ENCODE data around the gene POF1B. TPM values are rescaled to one million over a fixed set of nuclear protein-coding genes. Genes with fewer than 3 reads are reported as not detected.

Gene POF1B
- polyA plus RNA-seq, 1 donor from 2014 or later: not detected

GRCh38 chrX:85365370-85365995 lies 14.0 kb downstream of the POF1B start:
- no peak overlapping the region for H3K4me2 ChIP-seq (ENCODE audit: low read length)
- no peaks in the 10 kb centered on the region for H3K79me2 ChIP-seq (replicated peaks; ENCODE audit: insufficient read depth, low read length)
- no peak overlapping the region for H2AFZ ChIP-seq (ENCODE audit: low read depth, low read length)
- H4K20me1 ChIP-seq (ENCODE audit: insufficient read depth): no peaks in the 10 kb centered on the region
- no peak for TF ChIP-seq RAD21 (conservative IDR thresholded peaks at IDR 0.05)
- TF ChIP-seq SMC3 (conservative IDR thresholded peaks at IDR 0.05; ENCODE audit: poor library complexity): no peak
- TF ChIP-seq MXI1 (conservative IDR thresholded peaks at IDR 0.05; ENCODE audit: poor library complexity, severe bottlenecking): no peak
- TF ChIP-seq, protein P1, sequence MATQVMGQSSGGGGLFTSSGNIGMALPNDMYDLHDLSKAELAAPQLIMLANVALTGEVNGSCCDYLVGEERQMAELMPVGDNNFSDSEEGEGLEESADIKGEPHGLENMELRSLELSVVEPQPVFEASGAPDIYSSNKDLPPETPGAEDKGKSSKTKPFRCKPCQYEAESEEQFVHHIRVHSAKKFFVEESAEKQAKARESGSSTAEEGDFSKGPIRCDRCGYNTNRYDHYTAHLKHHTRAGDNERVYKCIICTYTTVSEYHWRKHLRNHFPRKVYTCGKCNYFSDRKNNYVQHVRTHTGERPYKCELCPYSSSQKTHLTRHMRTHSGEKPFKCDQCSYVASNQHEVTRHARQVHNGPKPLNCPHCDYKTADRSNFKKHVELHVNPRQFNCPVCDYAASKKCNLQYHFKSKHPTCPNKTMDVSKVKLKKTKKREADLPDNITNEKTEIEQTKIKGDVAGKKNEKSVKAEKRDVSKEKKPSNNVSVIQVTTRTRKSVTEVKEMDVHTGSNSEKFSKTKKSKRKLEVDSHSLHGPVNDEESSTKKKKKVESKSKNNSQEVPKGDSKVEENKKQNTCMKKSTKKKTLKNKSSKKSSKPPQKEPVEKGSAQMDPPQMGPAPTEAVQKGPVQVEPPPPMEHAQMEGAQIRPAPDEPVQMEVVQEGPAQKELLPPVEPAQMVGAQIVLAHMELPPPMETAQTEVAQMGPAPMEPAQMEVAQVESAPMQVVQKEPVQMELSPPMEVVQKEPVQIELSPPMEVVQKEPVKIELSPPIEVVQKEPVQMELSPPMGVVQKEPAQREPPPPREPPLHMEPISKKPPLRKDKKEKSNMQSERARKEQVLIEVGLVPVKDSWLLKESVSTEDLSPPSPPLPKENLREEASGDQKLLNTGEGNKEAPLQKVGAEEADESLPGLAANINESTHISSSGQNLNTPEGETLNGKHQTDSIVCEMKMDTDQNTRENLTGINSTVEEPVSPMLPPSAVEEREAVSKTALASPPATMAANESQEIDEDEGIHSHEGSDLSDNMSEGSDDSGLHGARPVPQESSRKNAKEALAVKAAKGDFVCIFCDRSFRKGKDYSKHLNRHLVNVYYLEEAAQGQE (IDR thresholded peaks at IDR 0.05; ENCODE audit: borderline replicate concordance): no peak
- TF ChIP-seq EZH2 (IDR thresholded peaks at IDR 0.05; ENCODE audit: borderline replicate concordance, insufficient read depth, low read length, poor library complexity, severe bottlenecking): no peak
- TF ChIP-seq EP300 (conservative IDR thresholded peaks at IDR 0.05; ENCODE audit: poor library complexity, severe bottlenecking): no peak
- H3K9ac ChIP-seq (ENCODE audit: low read length): no peak overlapping the region
- no peaks in the 10 kb centered on the region for H3K36me3 ChIP-seq (ENCODE audit: insufficient read depth, low read length)
- no peaks in the 10 kb centered on the region for H3K9me2 ChIP-seq (ENCODE audit: insufficient read depth, low read length)
- H3K27me3 ChIP-seq (ENCODE audit: insufficient read depth, low read depth, low read length): no peaks in the 10 kb centered on the region
- no peak overlapping the region for H3K4me3 ChIP-seq (ENCODE audit: low read length)
- H3F3A ChIP-seq (ENCODE audit: insufficient read depth, low read length, poor library complexity, severe bottlenecking): no peaks in the 10 kb centered on the region
- no peaks in the 10 kb centered on the region for H3K9me3 ChIP-seq (ENCODE audit: low read length)
- H3K27ac ChIP-seq (ENCODE audit: low read length): no peak overlapping the region

DNA sequence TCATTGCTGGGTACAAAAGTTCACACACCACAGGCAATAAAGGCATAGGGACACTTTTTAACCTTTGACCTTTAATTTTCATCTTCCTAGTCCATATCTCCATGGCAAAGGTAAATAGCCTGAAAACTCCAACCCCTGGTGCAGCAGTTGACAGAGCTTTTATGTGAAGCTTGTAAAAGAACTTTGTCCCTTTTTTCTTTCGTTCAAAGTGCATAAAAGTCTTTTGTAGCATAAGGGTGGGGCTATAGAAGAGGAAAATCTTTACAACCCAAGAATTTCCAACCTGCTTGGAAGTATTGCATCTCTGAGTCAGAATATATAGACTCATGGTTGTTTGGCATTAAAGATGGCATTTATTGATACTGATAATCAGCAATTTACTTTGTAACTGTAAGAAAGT lies 20.4 kb downstream of the POF1B start:
- TF ChIP-seq TAF1 (IDR thresholded peaks at IDR 0.05; ENCODE audit: low read depth): no peak
- no peak for TF ChIP-seq EP300 (conservative IDR thresholded peaks at IDR 0.05; ENCODE audit: poor library complexity, severe bottlenecking)
- no peak for TF ChIP-seq POLR2AphosphoS5 (IDR thresholded peaks at IDR 0.05)
- TF ChIP-seq, protein P1 (IDR thresholded peaks at IDR 0.05; ENCODE audit: borderline replicate concordance): no peak
- TF ChIP-seq RAD21 (conservative IDR thresholded peaks at IDR 0.05): no peak
- no peak for TF ChIP-seq MXI1 (conservative IDR thresholded peaks at IDR 0.05; ENCODE audit: poor library complexity, severe bottlenecking)
- TF ChIP-seq EZH2 (IDR thresholded peaks at IDR 0.05; ENCODE audit: borderline replicate concordance, insufficient read depth, low read length, poor library complexity, severe bottlenecking): no peak
- TF ChIP-seq SMC3 (conservative IDR thresholded peaks at IDR 0.05; ENCODE audit: poor library complexity): no peak
- TF ChIP-seq CTCF (IDR thresholded peaks at IDR 0.05; ENCODE audit: poor library complexity, severe bottlenecking): no peak
- no peaks in the 10 kb centered on the region for H3K9me2 ChIP-seq (ENCODE audit: insufficient read depth, low read length)
- no peaks in the 10 kb centered on the region for H3K27me3 ChIP-seq (ENCODE audit: insufficient read depth, low read depth, low read length)
- no peaks in the 10 kb centered on the region for H3F3A ChIP-seq (ENCODE audit: insufficient read depth, low read length, poor library complexity, severe bottlenecking)
- no peaks in the 10 kb centered on the region for H3K9me3 ChIP-seq (ENCODE audit: low read length)
- no peak overlapping the region for H3K4me2 ChIP-seq (ENCODE audit: low read length)
- no peak overlapping the region for H3K4me3 ChIP-seq (ENCODE audit: low read length)
- no peaks in the 10 kb centered on the region for H3K36me3 ChIP-seq (ENCODE audit: insufficient read depth, low read length)
- H3K79me2 ChIP-seq (replicated peaks; ENCODE audit: insufficient read depth, low read length): no peaks in the 10 kb centered on the region
- H3K9ac ChIP-seq (ENCODE audit: low read length): no peak overlapping the region
- no peak overlapping the region for H2AFZ ChIP-seq (ENCODE audit: low read depth, low read length)
- H3K27ac ChIP-seq (ENCODE audit: low read length): no peak overlapping the region
- no peaks in the 10 kb centered on the region for H4K20me1 ChIP-seq (ENCODE audit: insufficient read depth)

Measured in neural cell (in vitro differentiated cells).